H9 (cell line): ENCODE measurements around the gene NBR1. TPM values are rescaled to one million over a fixed set of nuclear protein-coding genes. Genes with fewer than 3 reads are reported as not detected.
"Not testable (repeated sequence)": the region's sequence is repeated elsewhere in the genome, so short reads cannot be mapped to it uniquely, and the experiment has no call there.

Experiments
- DNase-seq: peaks from one replicate; pipeline ENCODE4 v3.0.0-alpha.2; 2017
- H2AFZ ChIP-seq: one replicate; pipeline ENCODE4 v1.6.1; 2013; ENCODE audit warnings: mild to moderate bottlenecking, low read length, control low read depth, moderate library complexity
- H2AK5ac ChIP-seq: 2 replicates; pipeline ENCODE4 v1.6.1; 2013; ENCODE audit warnings: low read length, control low read depth, mixed read lengths; ENCODE audit not compliant: insufficient read length
- H2BK120ac ChIP-seq: one replicate; pipeline ENCODE4 v1.6.1; 2013; ENCODE audit warnings: low read depth, mild to moderate bottlenecking, low read length, control low read depth, inconsistent platforms; ENCODE audit not compliant: poor library complexity, severe bottlenecking
- H2BK12ac ChIP-seq: 2 replicates; pipeline ENCODE4 v1.6.1; 2013; ENCODE audit warnings: low read length, control low read depth, mixed read lengths, low read depth; ENCODE audit not compliant: insufficient read length
- H2BK15ac ChIP-seq: 2 replicates; pipeline ENCODE4 v1.6.1; 2013; ENCODE audit warnings: low read depth, low read length, control low read depth
- H2BK20ac ChIP-seq: one replicate; pipeline ENCODE4 v1.6.1; 2013; ENCODE audit warnings: low read depth, mild to moderate bottlenecking, low read length, control low read depth, inconsistent platforms; ENCODE audit not compliant: poor library complexity, severe bottlenecking
- H2BK5ac ChIP-seq: 2 replicates; pipeline ENCODE4 v1.6.1; 2013; ENCODE audit warnings: low read length, control low read depth, mixed read lengths; ENCODE audit not compliant: insufficient read length
- H3K14ac ChIP-seq: 2 replicates; pipeline ENCODE4 v1.6.1; 2013; ENCODE audit warnings: low read length, control low read depth; ENCODE audit not compliant: insufficient read depth
- H3K18ac ChIP-seq: 2 replicates; pipeline ENCODE4 v1.6.1; 2013; ENCODE audit warnings: low read depth, mild to moderate bottlenecking, mixed read lengths, low read length, control low read depth; ENCODE audit not compliant: insufficient read length
- H3K23ac ChIP-seq: 2 replicates; pipeline ENCODE4 v1.6.1; 2013; ENCODE audit warnings: low read length, control low read depth, mixed read lengths, low read depth; ENCODE audit not compliant: insufficient read length
- H3K23me2 ChIP-seq: 2 replicates; pipeline ENCODE4 v1.6.1; 2013; ENCODE audit warnings: low read depth, mild to moderate bottlenecking, mixed read lengths, low read length, control low read depth; ENCODE audit not compliant: insufficient read length, poor library complexity, severe bottlenecking
- H3K27ac ChIP-seq: 2 replicates; pipeline ENCODE4 v1.5.1; 2013; ENCODE audit warnings: low read length, control low read depth, mixed read lengths, low read depth; ENCODE audit not compliant: insufficient read length
- H3K27me3 ChIP-seq: 2 replicates; pipeline ENCODE4 v1.6.1; 2013; ENCODE audit warnings: low read length, control low read depth, inconsistent platforms; ENCODE audit not compliant: insufficient read depth
- H3K4ac ChIP-seq: 2 replicates; pipeline ENCODE4 v1.6.1; 2013; ENCODE audit warnings: low read depth, mild to moderate bottlenecking, control low read depth, inconsistent platforms, low read length, moderate library complexity
- H3K4me1 ChIP-seq: 2 replicates; pipeline ENCODE4 v1.6.1; 2013; ENCODE audit warnings: low read length, control low read depth, inconsistent platforms; ENCODE audit not compliant: insufficient read depth
- H3K4me2 ChIP-seq: 2 replicates; pipeline ENCODE4 v1.6.1; 2013; ENCODE audit warnings: low read length, control low read depth, mixed read lengths; ENCODE audit not compliant: insufficient read length, insufficient read depth
- H3K56ac ChIP-seq: 2 replicates; pipeline ENCODE4 v1.6.1; 2013; ENCODE audit warnings: low read depth, mild to moderate bottlenecking, mixed read lengths, low read length, control low read depth; ENCODE audit not compliant: insufficient read length
- H3K79me1 ChIP-seq: 2 replicates; pipeline ENCODE4 v1.6.1; 2013; ENCODE audit warnings: low read depth, mild to moderate bottlenecking, moderate library complexity, low read length, control low read depth, inconsistent platforms; ENCODE audit not compliant: insufficient read depth, poor library complexity, severe bottlenecking
- H3K79me2 ChIP-seq: 2 replicates; pipeline ENCODE4 v1.6.1; 2013; ENCODE audit warnings: low read length, control low read depth, inconsistent platforms; ENCODE audit not compliant: insufficient read depth
- H3K9ac ChIP-seq: 2 replicates; pipeline ENCODE4 v1.6.1; 2013; ENCODE audit warnings: low read length, control low read depth, mixed read lengths; ENCODE audit not compliant: insufficient read length; ENCODE audit errors: extremely low read depth
- H3K9me3 ChIP-seq: one replicate; pipeline ENCODE4 v1.6.1; 2013; ENCODE audit warnings: low read depth, low read length, inconsistent platforms; ENCODE audit not compliant: control insufficient read depth
- H3T11ph ChIP-seq: one replicate; pipeline ENCODE4 v1.6.1; 2013; ENCODE audit warnings: mild to moderate bottlenecking, low read length, control low read depth, inconsistent platforms
- H4K20me1 ChIP-seq: one replicate; pipeline ENCODE4 v1.6.1; 2013; ENCODE audit not compliant: control insufficient read depth, insufficient read length, insufficient read depth
- H4K5ac ChIP-seq: 2 replicates; pipeline ENCODE4 v1.6.1; 2013; ENCODE audit warnings: low read depth, mild to moderate bottlenecking, mixed read lengths, low read length, control low read depth; ENCODE audit not compliant: insufficient read length
- H4K8ac ChIP-seq: replicated peaks from 2 replicates; pipeline ENCODE4 v1.6.1; 2013; ENCODE audit warnings: low read length, control low read depth, mixed read lengths, low read depth; ENCODE audit not compliant: insufficient read length
- H4K91ac ChIP-seq: 2 replicates; pipeline ENCODE4 v1.6.1; 2013; ENCODE audit warnings: low read depth, mild to moderate bottlenecking, moderate library complexity, mixed read lengths, low read length, control low read depth; ENCODE audit not compliant: insufficient read length
- H3K27ac Mint-ChIP-seq, 3 experiments: 2 replicates in 2 of 3; 3 replicates in 1 of 3; pipeline ENCODE4 v1.8.0; 2020 to 2021; ENCODE audit warnings: mixed read lengths in 3 of 3, mild to moderate bottlenecking in 1 of 3, moderate library complexity in 1 of 3
- H3K27me3 Mint-ChIP-seq: 2 replicates; pipeline ENCODE4 v1.8.0; 2021; ENCODE audit warnings: low read depth, mild to moderate bottlenecking, moderate library complexity, mixed read lengths
- H3K36me3 Mint-ChIP-seq, 3 experiments: 2 replicates in 2 of 3; 3 replicates in 1 of 3; pipeline ENCODE4 v1.8.0; 2020 to 2021; ENCODE audit warnings: low read depth in 3 of 3, mixed read lengths in 3 of 3; ENCODE audit not compliant: insufficient read depth in 1 of 3
- H3K4me1 Mint-ChIP-seq, 2 experiments: 2 replicates each; pipeline ENCODE4 v1.8.0; 2020; ENCODE audit warnings: mixed read lengths in 2 of 2
- H3K4me3 Mint-ChIP-seq, 2 experiments: 2 replicates in 1 of 2; 3 replicates in 1 of 2; pipeline ENCODE4 v1.8.0; 2020 to 2021; ENCODE audit warnings: mild to moderate bottlenecking in 2 of 2, mixed read lengths in 2 of 2, moderate library complexity in 1 of 2
- H3K9me3 Mint-ChIP-seq, 2 experiments: 2 replicates in 1 of 2; 3 replicates in 1 of 2; pipeline ENCODE4 v1.8.0; 2020; ENCODE audit warnings: mild to moderate bottlenecking in 2 of 2, mixed read lengths in 2 of 2, moderate library complexity in 1 of 2
- WGBS: extraction: QIAGEN DNeasy Blood & Tissue Kit; methylation state at CpG from one replicate; pipeline ENCODE4 v1.1.7; 2013; ENCODE audit warnings: missing lambda C conversion rate, low lambda C conversion rate, mixed read lengths; ENCODE audit not compliant: insufficient read length; ENCODE audit errors: extremely low coverage; 5-methylcytosine and 5-hydroxymethylcytosine counted together
- total RNA-seq: library from RNA; stranded (reverse); gene quantifications from 2 replicates; pipeline ENCODE4 v1.2.1, GENCODE V29; 2021

NBR1 gene
- total RNA-seq, 1 experiment from 2014 or later: 34.2 TPM

DNA sequence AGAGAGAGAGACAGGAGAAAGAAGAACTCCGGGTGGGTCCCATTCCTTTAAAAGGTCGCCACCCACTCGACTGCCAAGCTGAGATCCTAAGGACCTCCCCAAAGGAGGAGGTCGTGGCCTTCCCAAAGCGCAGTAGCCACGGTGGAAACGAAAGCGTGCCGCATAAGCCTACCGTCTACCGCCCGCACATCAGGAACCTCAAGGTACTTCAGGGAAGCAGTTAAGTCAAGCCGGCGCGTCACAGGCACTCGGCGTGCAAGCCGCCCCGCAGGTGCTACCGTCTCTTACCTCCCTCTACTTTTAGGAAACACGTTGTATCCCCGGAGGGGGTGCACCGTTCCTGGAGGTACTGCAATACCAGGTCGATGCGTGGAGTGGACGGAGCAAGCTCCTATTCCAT, 68.6 kb downstream of the NBR1 start:
- not testable (repeated sequence) for H3K4me1 ChIP-seq, H4K91ac ChIP-seq, H2BK15ac ChIP-seq, H3K56ac ChIP-seq, H3K4me1 Mint-ChIP-seq, H2AFZ ChIP-seq, H3K27me3 ChIP-seq, H3K4me2 ChIP-seq, H3K27me3 Mint-ChIP-seq, H3K18ac ChIP-seq, H2AK5ac ChIP-seq, H3K23me2 ChIP-seq, H3K4me3 Mint-ChIP-seq, H3K14ac ChIP-seq, H3K79me1 ChIP-seq, H2BK20ac ChIP-seq, H2BK120ac ChIP-seq, H3K9me3 Mint-ChIP-seq, H3K9me3 ChIP-seq, H4K20me1 ChIP-seq, H3T11ph ChIP-seq, DNase-seq, H2BK12ac ChIP-seq, H3K27ac Mint-ChIP-seq, H3K79me2 ChIP-seq, H3K4ac ChIP-seq, H3K9ac ChIP-seq, H3K36me3 Mint-ChIP-seq, H2BK5ac ChIP-seq, H3K27ac ChIP-seq, H4K8ac ChIP-seq, H3K23ac ChIP-seq, H4K5ac ChIP-seq
- no CpG with 5 or more reads among the region's 26 CpGs for WGBS

DNA sequence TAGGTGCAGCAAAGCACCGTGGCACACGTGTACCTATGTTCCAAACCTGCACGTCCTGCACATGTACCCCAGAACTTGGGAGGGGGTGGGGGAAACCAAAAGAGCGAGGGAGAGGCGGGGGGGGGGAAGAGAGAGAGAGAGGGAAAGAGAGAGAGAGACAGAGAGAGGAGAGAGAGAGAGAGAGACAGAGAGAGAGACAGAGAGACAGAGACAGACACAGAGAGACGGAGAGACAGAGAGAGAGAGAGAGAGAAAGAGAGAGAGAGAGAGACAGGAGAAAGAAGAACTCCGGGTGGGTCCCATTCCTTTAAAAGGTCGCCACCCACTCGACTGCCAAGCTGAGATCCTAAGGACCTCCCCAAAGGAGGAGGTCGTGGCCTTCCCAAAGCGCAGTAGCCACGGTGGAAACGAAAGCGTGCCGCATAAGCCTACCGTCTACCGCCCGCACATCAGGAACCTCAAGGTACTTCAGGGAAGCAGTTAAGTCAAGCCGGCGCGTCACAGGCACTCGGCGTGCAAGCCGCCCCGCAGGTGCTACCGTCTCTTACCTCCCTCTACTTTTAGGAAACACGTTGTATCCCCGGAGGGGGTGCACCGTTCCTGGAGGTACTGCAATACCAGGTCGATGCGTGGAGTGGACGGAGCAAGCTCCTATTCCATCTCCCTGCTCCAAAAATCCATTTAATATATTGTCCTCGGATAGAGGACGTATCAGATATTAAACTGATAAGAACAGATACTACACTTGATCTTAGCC, 69.8 kb downstream of the NBR1 start:
- not testable (repeated sequence) for H4K91ac ChIP-seq, H4K5ac ChIP-seq, H3K14ac ChIP-seq, H2BK5ac ChIP-seq, H4K20me1 ChIP-seq, H3K79me1 ChIP-seq, H3K36me3 Mint-ChIP-seq, H3K18ac ChIP-seq, H3K9me3 Mint-ChIP-seq, H3K27ac ChIP-seq, DNase-seq, H2BK12ac ChIP-seq, H3K56ac ChIP-seq, H2AK5ac ChIP-seq, H3K27ac Mint-ChIP-seq, H2BK20ac ChIP-seq, H3K4me2 ChIP-seq, H3K4me3 Mint-ChIP-seq, H3T11ph ChIP-seq, H3K9ac ChIP-seq, H2BK120ac ChIP-seq, H2BK15ac ChIP-seq, H3K23ac ChIP-seq, H3K23me2 ChIP-seq, H3K9me3 ChIP-seq, H3K4ac ChIP-seq, H3K79me2 ChIP-seq, H3K4me1 ChIP-seq, H3K27me3 Mint-ChIP-seq, H2AFZ ChIP-seq, H4K8ac ChIP-seq, H3K27me3 ChIP-seq, H3K4me1 Mint-ChIP-seq
- no CpG with 5 or more reads among the region's 34 CpGs for WGBS
